GM12873 (cell line): ENCODE results near the gene IL1RAPL1.

Source experiments
- CTCF ChIP-seq: IDR thresholded peaks from 2 replicates; pipeline ENCODE4 v1.5.1; 2012; ENCODE audit warnings: low read depth, mild to moderate bottlenecking, moderate library complexity, low read length, control low read depth; ENCODE audit not compliant: insufficient read depth; ENCODE audit errors: missing control alignments

IL1RAPL1 gene

GRCh38 chrX:29083823-29084222 is 496.6 kb downstream of the IL1RAPL1 start:
- TF ChIP-seq CTCF = no peak

GRCh38 chrX:29090811-29091210 is 503.6 kb downstream of the IL1RAPL1 start:
- TF ChIP-seq CTCF = peak; percentile 16

- no peak for TF ChIP-seq CTCF
These were observed 520.0 kb downstream of the IL1RAPL1 start for GRCh38 chrX:29107231-29107630.

- no peak for TF ChIP-seq CTCF
These were observed 522.8 kb downstream of the IL1RAPL1 start for GRCh38 chrX:29110041-29110440.

GRCh38 chrX:29113221-29113620 is 526.0 kb downstream of the IL1RAPL1 start:
- no peak for TF ChIP-seq CTCF

- no peak for TF ChIP-seq CTCF
These were observed 543.7 kb downstream of the IL1RAPL1 start for GRCh38 chrX:29130905-29131304.

GRCh38 chrX:29136904-29137303 is 549.7 kb downstream of the IL1RAPL1 start:
- no peak for TF ChIP-seq CTCF
